ENCODE data around the gene ATP5PD. TPM values are rescaled to one million over a fixed set of nuclear protein-coding genes. Genes with fewer than 3 reads are reported as not detected.
A peak's percentile ranks its signal among the peaks of the same experiment; 100 is the strongest.
"Not testable (repeated sequence)": the region's sequence is repeated elsewhere in the genome, so short reads cannot be mapped to it uniquely, and the experiment has no call there.

The ATP5PD gene
- polyA plus RNA-seq, 1 donor, result 249 TPM

GRCh38 chr17:75051941-75052340, 5.2 kb upstream of the ATP5PD start:
- DNase-seq (ENCODE audit: low read depth), result no peak

- DNase-seq (ENCODE audit: low read depth), result no peak
These were observed 2.9 kb upstream of the ATP5PD start for GRCh38 chr17:75049706-75050105.

- no peak for DNase-seq (ENCODE audit: low read depth)
These were observed 2.3 kb upstream of the ATP5PD start for GRCh38 chr17:75049057-75049456.

- no peak for DNase-seq (ENCODE audit: low read depth)
These were observed 1.6 kb upstream of the ATP5PD start for GRCh38 chr17:75048249-75048878.

GRCh38 chr17:75047398-75048098, 779 bp upstream of the ATP5PD start:
- DNase-seq (ENCODE audit: low read depth), result no peak

- not testable (repeated sequence) for DNase-seq (ENCODE audit: low read depth)
These were observed 793 bp downstream of the ATP5PD start for GRCh38 chr17:75045946-75046406.

GRCh38 chr17:75044716-75045115, 2.1 kb downstream of the ATP5PD start:
- DNase-seq (ENCODE audit: low read depth), result no peak

GRCh38 chr17:75043789-75044188, 3.0 kb downstream of the ATP5PD start:
- not testable (repeated sequence) for DNase-seq (ENCODE audit: low read depth)

GRCh38 chr17:75041656-75042280, 5.0 kb downstream of the ATP5PD start:
- DNase-seq (ENCODE audit: low read depth), result no peak

- DNase-seq (ENCODE audit: low read depth), result no peak
These were observed 7.5 kb downstream of the ATP5PD start for GRCh38 chr17:75039238-75039637.

GRCh38 chr17:75036643-75037268, 10.0 kb downstream of the ATP5PD start:
- no peak for DNase-seq (ENCODE audit: low read depth)

- DNase-seq (ENCODE audit: low read depth), result no peak
These were observed 12.4 kb downstream of the ATP5PD start for GRCh38 chr17:75034236-75034908.

- DNase-seq (ENCODE audit: low read depth), result peak; percentile 92
These were observed 13.2 kb downstream of the ATP5PD start for GRCh38 chr17:75033346-75034235.

GRCh38 chr17:75032720-75033280, 14.0 kb downstream of the ATP5PD start:
- no peak for DNase-seq (ENCODE audit: low read depth)

GRCh38 chr17:75031972-75032719, 14.6 kb downstream of the ATP5PD start:
- no peak for DNase-seq (ENCODE audit: low read depth)

GRCh38 chr17:75030161-75030560, 16.6 kb downstream of the ATP5PD start:
- no peak for DNase-seq (ENCODE audit: low read depth)

GRCh38 chr17:75026650-75027049, 20.1 kb downstream of the ATP5PD start:
- DNase-seq (ENCODE audit: low read depth), result not testable (repeated sequence)

GRCh38 chr17:75025398-75025734, 21.4 kb downstream of the ATP5PD start:
- not testable (repeated sequence) for DNase-seq (ENCODE audit: low read depth)

- DNase-seq (ENCODE audit: low read depth), result no peak
These were observed 21.9 kb downstream of the ATP5PD start for GRCh38 chr17:75024686-75025397.
